HG02798 (cell line): ENCODE results near the gene TRAF3.
A peak's percentile ranks its signal among the peaks of the same experiment; 100 is the strongest.
"Not testable (repeated sequence)": the region's sequence is repeated elsewhere in the genome, so short reads cannot be mapped to it uniquely, and the experiment has no call there.

Experiments
- ATAC-seq: cut with Tn5 transposase; IDR thresholded peaks from one replicate; pipeline ENCODE4 v1.9.1; 2021; ENCODE audit warnings: mild to moderate bottlenecking; ENCODE audit not compliant: unreplicated experiment, poor library complexity

Gene TRAF3

GRCh38 chr14:102802834-102803523, 25.7 kb downstream of the TRAF3 start:
- ATAC-seq, result no peak

- ATAC-seq, result no peak
Observed at GRCh38 chr14:102804858-102805257, 27.6 kb downstream of the TRAF3 start.

- peak; percentile 53 for ATAC-seq
Observed at GRCh38 chr14:102805371-102805891, 28.2 kb downstream of the TRAF3 start.

GRCh38 chr14:102805941-102806340, 28.7 kb downstream of the TRAF3 start:
- ATAC-seq, result no peak

GRCh38 chr14:102806447-102806846, 29.2 kb downstream of the TRAF3 start:
- no peak for ATAC-seq

GRCh38 chr14:102807013-102807406, 29.8 kb downstream of the TRAF3 start:
- no peak for ATAC-seq

- ATAC-seq, result no peak
Observed at GRCh38 chr14:102809870-102810269, 32.6 kb downstream of the TRAF3 start.

- no peak for ATAC-seq
Observed at GRCh38 chr14:102810523-102810922, 33.3 kb downstream of the TRAF3 start.

GRCh38 chr14:102811254-102811963, 34.2 kb downstream of the TRAF3 start:
- no peak for ATAC-seq

GRCh38 chr14:102811971-102812370, 34.7 kb downstream of the TRAF3 start:
- no peak for ATAC-seq

- no peak for ATAC-seq
Observed at GRCh38 chr14:102813691-102814090, 36.4 kb downstream of the TRAF3 start.

GRCh38 chr14:102817318-102817717, 40.1 kb downstream of the TRAF3 start:
- ATAC-seq, result no peak

- ATAC-seq, result no peak
Observed at GRCh38 chr14:102817942-102818940, 41.0 kb downstream of the TRAF3 start.

- ATAC-seq, result peak; percentile 78
Observed at GRCh38 chr14:102819176-102819628, 42.0 kb downstream of the TRAF3 start.

GRCh38 chr14:102819747-102820330, 42.6 kb downstream of the TRAF3 start:
- peak; percentile 17 for ATAC-seq

GRCh38 chr14:102821252-102821651, 44.0 kb downstream of the TRAF3 start:
- ATAC-seq, result no peak

GRCh38 chr14:102822311-102822863, 45.1 kb downstream of the TRAF3 start:
- ATAC-seq, result no peak

GRCh38 chr14:102822887-102823286, 45.6 kb downstream of the TRAF3 start:
- not testable (repeated sequence) for ATAC-seq

- no peak for ATAC-seq
Observed at GRCh38 chr14:102823546-102823945, 46.3 kb downstream of the TRAF3 start.

- no peak for ATAC-seq
Observed at GRCh38 chr14:102824832-102825231, 47.6 kb downstream of the TRAF3 start.
